HCT116 (cell line): ENCODE results near the gene PSMA7. TPM values are rescaled to one million over a fixed set of nuclear protein-coding genes. Genes with fewer than 3 reads are reported as not detected.

ENCODE experiments used
- ATAC-seq: fragments of 200-7000 bp; cut with Tn5 transposase; 2 replicates; pipeline ENCODE4 v1.9.1; 2020; ENCODE audit warnings: mild to moderate bottlenecking, moderate library complexity
- BruUV-seq: library from RNA; stranded (reverse); fragments of 400-500 nt; replicated peaks from 2 replicates; lab custom pipeline; 2021; lab: Mats Ljungman, UMichigan
- CTCF ChIA-PET: fragments of 300-600 bp; sonication (Branson Sonifier 250); formaldehyde crosslinking; loops from one replicate; lab custom pipeline; 2021; ENCODE audit warnings: antibody characterized with exemption; lab: Charles Lee
- POLR2A ChIA-PET: fragments of 300-600, 350-600 bp; sonication (Branson Sonifier 250); formaldehyde crosslinking; loops from one replicate; lab custom pipeline; 2021; ENCODE audit warnings: antibody characterized with exemption; lab: Charles Lee
- RAD21 ChIA-PET, 2 experiments: fragments of 300-600 bp; sonication (Branson Sonifier 250); formaldehyde crosslinking; loops; one replicate each; lab custom pipeline; 2023; ENCODE audit warnings: low total read pairs in 2 of 2; ENCODE audit not compliant: uncharacterized antibody in 2 of 2, unreplicated experiment in 2 of 2, low non-redundant PET in 1 of 2; lab: Charles Lee
- DNase-seq: peaks from one replicate; pipeline ENCODE4 v3.0.0-alpha.2; 2010; ENCODE audit warnings: low read depth, low spot score
- H2AFZ ChIP-seq: fragments of 200-600 bp; shearing (Covaris generic), sonication (generic); 2 replicates; pipeline ENCODE4 v1.6.1; 2017; ENCODE audit warnings: low read depth, mixed run types, mixed read lengths, antibody characterized with exemption, low read length; ENCODE audit not compliant: poor library complexity, severe bottlenecking
- H3K27ac ChIP-seq: 2 replicates; pipeline ENCODE4 v1.5.1; 2012; ENCODE audit warnings: low read depth, low read length
- H3K27me3 ChIP-seq: fragments of 200-600 bp; sonication (generic); 2 replicates; pipeline ENCODE4 v1.6.1; 2016; ENCODE audit warnings: mixed run types, low read length, mixed read lengths; ENCODE audit not compliant: insufficient read depth
- H3K36me3 ChIP-seq, 2 experiments: fragments of 200-500 bp in 1 of 2; fragments of 200-600 bp in 1 of 2; sonication (Bioruptor generic) in 1 of 2; sonication (generic) in 1 of 2; 2 replicates each; pipeline versions ENCODE4 v1.5.1 to v1.6.1; 2014 to 2016; ENCODE audit warnings: low read length in 2 of 2, inconsistent platforms in 1 of 2, mixed read lengths in 1 of 2, mixed run types in 1 of 2; ENCODE audit not compliant: insufficient read depth in 2 of 2, control insufficient read depth in 1 of 2
- H3K4me1 ChIP-seq, 2 experiments: fragments of 200-600 bp in 1 of 2; sonication (generic) in 1 of 2; 2 replicates each; pipeline versions ENCODE4 v1.5.1 to v1.6.1; 2012 to 2017; ENCODE audit warnings: low read length in 2 of 2, inconsistent platforms in 1 of 2, mild to moderate bottlenecking in 1 of 2, mixed read lengths in 1 of 2, mixed run types in 1 of 2, moderate library complexity in 1 of 2; ENCODE audit not compliant: insufficient read depth in 2 of 2, control insufficient read depth in 1 of 2
- H3K4me2 ChIP-seq: fragments of 200-600 bp; sonication (generic); 2 replicates; pipeline ENCODE4 v1.6.1; 2017; ENCODE audit warnings: mixed run types, low read length, mixed read lengths
- H3K4me3 ChIP-seq, 2 experiments: fragments of 200-600 bp in 1 of 2; sonication (generic) in 1 of 2; replicated peaks in 1 of 2; 2 replicates each; pipeline ENCODE4 v1.5.1; 2011 to 2016; ENCODE audit warnings: low read length in 2 of 2, control low read depth in 1 of 2, low read depth in 1 of 2, mild to moderate bottlenecking in 1 of 2, mixed read lengths in 1 of 2, mixed run types in 1 of 2
- H3K79me2 ChIP-seq: fragments of 200-600 bp; sonication (generic); 2 replicates; pipeline ENCODE4 v1.6.1; 2017; ENCODE audit warnings: mild to moderate bottlenecking, mixed run types, low read length, moderate library complexity, mixed read lengths; ENCODE audit not compliant: insufficient read depth
- H3K9ac ChIP-seq: fragments of 200-600 bp; sonication (generic); 2 replicates; pipeline ENCODE4 v1.6.1; 2016; ENCODE audit warnings: low read length, mixed read lengths
- H3K9me2 ChIP-seq: fragments of 200-600 bp; sonication (generic), shearing (Covaris generic); 2 replicates; pipeline ENCODE4 v1.6.1; 2017; ENCODE audit warnings: mixed run types, mild to moderate bottlenecking, moderate library complexity; ENCODE audit not compliant: insufficient read depth
- H3K9me3 ChIP-seq, 2 experiments: fragments of 200-500 bp in 1 of 2; fragments of 200-600 bp in 1 of 2; sonication (Bioruptor generic) in 1 of 2; sonication (generic) in 1 of 2; 2 replicates each; pipeline ENCODE4 v1.6.1; 2014 to 2017; ENCODE audit warnings: low read length in 2 of 2, mixed read lengths in 2 of 2, inconsistent platforms in 1 of 2, low read depth in 1 of 2, mild to moderate bottlenecking in 1 of 2, mixed run types in 1 of 2, moderate library complexity in 1 of 2; ENCODE audit not compliant: control insufficient read depth in 1 of 2, insufficient read depth in 1 of 2
- H4K20me1 ChIP-seq: fragments of 200-600 bp; sonication (generic), shearing (Covaris generic); 2 replicates; pipeline ENCODE4 v1.6.1; 2017; ENCODE audit warnings: mixed run types, mild to moderate bottlenecking, moderate library complexity; ENCODE audit not compliant: insufficient read depth
- CBX3 ChIP-seq: IDR thresholded peaks from 2 replicates; pipeline ENCODE4 v1.6.1; 2012; ENCODE audit warnings: low read depth
- CEBPB ChIP-seq: IDR thresholded peaks from 2 replicates; pipeline ENCODE4 v1.6.1; 2012; ENCODE audit warnings: low read depth
- EGR1 ChIP-seq: IDR thresholded peaks from 2 replicates; pipeline ENCODE4 v1.6.1; 2012; ENCODE audit warnings: low read depth
- ELF1 ChIP-seq: IDR thresholded peaks from 2 replicates; pipeline ENCODE4 v1.6.1; 2012; ENCODE audit warnings: low read depth, borderline replicate concordance
- EZH2 ChIP-seq: fragments of 200-600 bp; sonication (generic); IDR thresholded peaks from 2 replicates; pipeline ENCODE4 v1.6.1; 2017; ENCODE audit warnings: antibody characterized with exemption, mixed run types
- EZH2phosphoT487 ChIP-seq: fragments of 200-600 bp; IDR thresholded peaks from 2 replicates; pipeline ENCODE4 v1.6.1; 2018; ENCODE audit warnings: antibody characterized with exemption, borderline replicate concordance
- JUND ChIP-seq: IDR thresholded peaks from 2 replicates; pipeline ENCODE4 v1.6.1; 2012
- MAX ChIP-seq: IDR thresholded peaks from 2 replicates; pipeline ENCODE4 v1.6.1; 2012
- POLR2A ChIP-seq: IDR thresholded peaks from 2 replicates; pipeline ENCODE4 v1.7.0; 2011; ENCODE audit warnings: borderline replicate concordance; ENCODE audit not compliant: insufficient read depth, insufficient read length; ENCODE audit errors: extremely low read depth
- POLR2AphosphoS5 ChIP-seq: IDR thresholded peaks from 2 replicates; pipeline ENCODE4 v1.6.1; 2011; ENCODE audit warnings: mild to moderate bottlenecking, low read depth, low read length, moderate library complexity
- RAD21 ChIP-seq: IDR thresholded peaks from 2 replicates; pipeline ENCODE4 v1.6.1; 2012; ENCODE audit warnings: low read depth, mild to moderate bottlenecking
- SIN3A ChIP-seq: IDR thresholded peaks from 2 replicates; pipeline ENCODE4 v1.6.1; 2012; ENCODE audit warnings: low read depth
- SP1 ChIP-seq: IDR thresholded peaks from 2 replicates; pipeline ENCODE4 v1.6.1; 2012; ENCODE audit warnings: low read depth
- SRF ChIP-seq: IDR thresholded peaks from 2 replicates; pipeline ENCODE4 v1.6.1; 2012; ENCODE audit warnings: low read depth
- YY1 ChIP-seq: IDR thresholded peaks from 2 replicates; pipeline ENCODE4 v1.6.1; 2011; ENCODE audit warnings: low read length, low read depth, moderate library complexity, mild to moderate bottlenecking; ENCODE audit not compliant: insufficient replicate concordance; ENCODE audit errors: extremely low read depth
- ZFX ChIP-seq: fragments of 450-650 bp; IDR thresholded peaks from 2 replicates; pipeline ENCODE4 v1.6.1; 2017
- intact Hi-C: fragments of 100-400 bp; cut with micrococcal nuclease; formaldehyde crosslinking; loops from 2 replicates; pipeline ENCODE4 v1.10.0; 2022
- total RNA-seq: library from RNA; stranded (reverse); gene quantifications from one replicate; pipeline ENCODE4 v1.2.1, GENCODE V29; 2021; ENCODE audit not compliant: unreplicated experiment
- TF ChIP-seq, protein P1 (sequence below): IDR thresholded peaks from 2 replicates; pipeline ENCODE4 v1.6.1; 2012
- TF ChIP-seq, protein P2 (sequence below), 3 experiments: fragments of 200-600 bp in 1 of 3; sonication (generic) in 1 of 3; IDR thresholded peaks in 2 of 3; conservative IDR thresholded peaks in 1 of 3; 2 replicates each; pipeline ENCODE4 v1.5.1; 2012 to 2017; ENCODE audit warnings: low read depth in 2 of 3, low read length in 2 of 3, antibody characterized with exemption in 1 of 3, borderline replicate concordance in 1 of 3, control low read depth in 1 of 3, mild to moderate bottlenecking in 1 of 3, mixed read lengths in 1 of 3, mixed run types in 1 of 3, moderate library complexity in 1 of 3; ENCODE audit not compliant: insufficient read depth in 1 of 3
- TF ChIP-seq, protein P3 (sequence below): IDR thresholded peaks from 2 replicates; pipeline ENCODE4 v1.6.1; 2012; ENCODE audit warnings: low read depth

The PSMA7 gene
- total RNA-seq, 1 experiment from 2014 or later: 364 TPM

DNA sequence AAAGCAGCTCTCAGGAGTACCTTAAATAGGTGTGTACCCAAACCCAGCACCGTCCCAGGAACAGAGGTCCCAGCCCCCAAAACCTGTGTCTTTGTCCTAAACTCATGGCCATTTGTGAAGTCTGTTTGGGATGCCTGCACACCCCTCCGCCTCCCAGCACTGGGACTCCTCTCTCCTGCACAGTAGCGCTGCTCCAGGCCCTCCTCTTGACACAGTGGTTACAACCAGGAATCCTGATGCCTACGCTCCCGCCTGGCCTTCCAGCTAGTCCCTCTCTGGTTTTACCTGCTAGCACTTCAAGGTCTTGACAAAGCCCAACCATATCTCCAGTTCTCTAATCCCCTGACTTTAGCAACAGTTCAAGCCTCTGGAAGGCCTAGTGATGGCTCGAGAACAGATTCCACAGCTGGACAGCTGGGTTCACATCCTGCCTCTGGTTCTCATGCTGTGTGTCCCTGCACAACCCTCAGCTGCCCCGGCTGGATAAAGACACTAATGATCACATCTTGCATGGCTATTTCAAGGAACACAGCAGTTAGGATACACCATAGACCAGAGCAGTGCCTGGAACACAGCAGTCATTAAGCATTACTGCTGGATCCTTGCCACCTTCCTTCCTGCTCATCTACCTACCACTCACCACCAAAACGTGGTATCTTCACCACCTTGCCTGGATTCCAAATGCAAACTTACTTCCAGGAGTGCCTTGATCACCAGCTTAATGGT lies 5.6 kb downstream of the PSMA7 start:
- ATAC-seq: no peak
- Histone ChIP-seq H4K20me1 (peaks cover 25% of the 10 kb centered on the region; the same call in 1 of the 2 replicates), H3K4me2 (no peak overlapping the region)

More for the DNA sequence above, 5.6 kb downstream of the PSMA7 start:
- Histone ChIP-seq H3K9ac (no peak overlapping the region), H3K4me1 (peaks cover 7 to 11% of the 10 kb centered on the region in 2 experiments), H2AFZ (no peak overlapping the region), H3K9me2 (no peaks in the 10 kb centered on the region), H3K27ac (peak overlapping the region; percentile 2), H3K4me3 (no peak overlapping the region), H3K79me2 (peaks cover 59% of the 10 kb centered on the region), H3K36me3 (peaks cover 47 to 62% of the 10 kb centered on the region in 2 experiments), H3K27me3 (no peaks in the 10 kb centered on the region), H3K9me3 (no peaks in the 10 kb centered on the region)
- CTCF ChIA-PET: interaction anchor here (1.5 kb wide), 1 partner anchor 9 kb away, joined by 4 read pairs; no protein-coding TSS in a partner anchor
- POLR2A ChIA-PET: no interaction called here
- intact Hi-C loops: loop anchor here (1.0 kb wide), 1 partner anchor 126 kb away; no protein-coding TSS in a partner anchor
- no peak for DNase-seq
- TF ChIP-seq CEBPB (no peak), YY1 (no peak), ZFX (no peak), POLR2A (no peak), RAD21 (no peak), EZH2phosphoT487 (no peak), ELF1 (no peak), SRF (no peak), SIN3A (no peak), POLR2AphosphoS5 (no peak), JUND (no peak), CBX3 (no peak), MAX (no peak), EGR1 (no peak), SP1 (no peak), EZH2 (no peak)
- TF ChIP-seq, protein P1, sequence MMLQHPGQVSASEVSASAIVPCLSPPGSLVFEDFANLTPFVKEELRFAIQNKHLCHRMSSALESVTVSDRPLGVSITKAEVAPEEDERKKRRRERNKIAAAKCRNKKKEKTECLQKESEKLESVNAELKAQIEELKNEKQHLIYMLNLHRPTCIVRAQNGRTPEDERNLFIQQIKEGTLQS: no peak
- TF ChIP-seq, protein P2, sequence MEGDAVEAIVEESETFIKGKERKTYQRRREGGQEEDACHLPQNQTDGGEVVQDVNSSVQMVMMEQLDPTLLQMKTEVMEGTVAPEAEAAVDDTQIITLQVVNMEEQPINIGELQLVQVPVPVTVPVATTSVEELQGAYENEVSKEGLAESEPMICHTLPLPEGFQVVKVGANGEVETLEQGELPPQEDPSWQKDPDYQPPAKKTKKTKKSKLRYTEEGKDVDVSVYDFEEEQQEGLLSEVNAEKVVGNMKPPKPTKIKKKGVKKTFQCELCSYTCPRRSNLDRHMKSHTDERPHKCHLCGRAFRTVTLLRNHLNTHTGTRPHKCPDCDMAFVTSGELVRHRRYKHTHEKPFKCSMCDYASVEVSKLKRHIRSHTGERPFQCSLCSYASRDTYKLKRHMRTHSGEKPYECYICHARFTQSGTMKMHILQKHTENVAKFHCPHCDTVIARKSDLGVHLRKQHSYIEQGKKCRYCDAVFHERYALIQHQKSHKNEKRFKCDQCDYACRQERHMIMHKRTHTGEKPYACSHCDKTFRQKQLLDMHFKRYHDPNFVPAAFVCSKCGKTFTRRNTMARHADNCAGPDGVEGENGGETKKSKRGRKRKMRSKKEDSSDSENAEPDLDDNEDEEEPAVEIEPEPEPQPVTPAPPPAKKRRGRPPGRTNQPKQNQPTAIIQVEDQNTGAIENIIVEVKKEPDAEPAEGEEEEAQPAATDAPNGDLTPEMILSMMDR (IDR thresholded peaks at IDR 0.05 in 2 of 3, conservative IDR thresholded peaks at IDR 0.05 in 1 of 3; ENCODE audit: borderline replicate concordance in 1 of 3, insufficient read depth in 1 of 3, low read depth in 2 of 3, low read length in 2 of 3): no peak
- TF ChIP-seq, protein P3, sequence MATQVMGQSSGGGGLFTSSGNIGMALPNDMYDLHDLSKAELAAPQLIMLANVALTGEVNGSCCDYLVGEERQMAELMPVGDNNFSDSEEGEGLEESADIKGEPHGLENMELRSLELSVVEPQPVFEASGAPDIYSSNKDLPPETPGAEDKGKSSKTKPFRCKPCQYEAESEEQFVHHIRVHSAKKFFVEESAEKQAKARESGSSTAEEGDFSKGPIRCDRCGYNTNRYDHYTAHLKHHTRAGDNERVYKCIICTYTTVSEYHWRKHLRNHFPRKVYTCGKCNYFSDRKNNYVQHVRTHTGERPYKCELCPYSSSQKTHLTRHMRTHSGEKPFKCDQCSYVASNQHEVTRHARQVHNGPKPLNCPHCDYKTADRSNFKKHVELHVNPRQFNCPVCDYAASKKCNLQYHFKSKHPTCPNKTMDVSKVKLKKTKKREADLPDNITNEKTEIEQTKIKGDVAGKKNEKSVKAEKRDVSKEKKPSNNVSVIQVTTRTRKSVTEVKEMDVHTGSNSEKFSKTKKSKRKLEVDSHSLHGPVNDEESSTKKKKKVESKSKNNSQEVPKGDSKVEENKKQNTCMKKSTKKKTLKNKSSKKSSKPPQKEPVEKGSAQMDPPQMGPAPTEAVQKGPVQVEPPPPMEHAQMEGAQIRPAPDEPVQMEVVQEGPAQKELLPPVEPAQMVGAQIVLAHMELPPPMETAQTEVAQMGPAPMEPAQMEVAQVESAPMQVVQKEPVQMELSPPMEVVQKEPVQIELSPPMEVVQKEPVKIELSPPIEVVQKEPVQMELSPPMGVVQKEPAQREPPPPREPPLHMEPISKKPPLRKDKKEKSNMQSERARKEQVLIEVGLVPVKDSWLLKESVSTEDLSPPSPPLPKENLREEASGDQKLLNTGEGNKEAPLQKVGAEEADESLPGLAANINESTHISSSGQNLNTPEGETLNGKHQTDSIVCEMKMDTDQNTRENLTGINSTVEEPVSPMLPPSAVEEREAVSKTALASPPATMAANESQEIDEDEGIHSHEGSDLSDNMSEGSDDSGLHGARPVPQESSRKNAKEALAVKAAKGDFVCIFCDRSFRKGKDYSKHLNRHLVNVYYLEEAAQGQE: no peak
- no TSS peak for BruUV-seq
- RAD21 ChIA-PET: no interaction called here
